Neural progenitor cell (in vitro differentiated cells): ENCODE measurements around the gene CDC42. TPM values are rescaled to one million over a fixed set of nuclear protein-coding genes. Genes with fewer than 3 reads are reported as not detected.

Experiments used
- DNase-seq: peaks from one replicate; pipeline ENCODE4 v3.0.0-alpha.2; 2016; ENCODE audit warnings: low spot score
- H2AFZ ChIP-seq: fragments of 200-600 bp; sonication (generic); replicated peaks from 2 replicates; pipeline ENCODE4 v1.6.1; 2016; ENCODE audit warnings: antibody characterized with exemption
- H3F3A ChIP-seq: fragments of 200-600 bp; sonication (generic); 2 replicates; pipeline ENCODE4 v1.6.1; 2016; ENCODE audit warnings: antibody characterized with exemption, low read depth
- H3K27ac ChIP-seq: fragments of 200-600 bp; sonication (generic); 2 replicates; pipeline ENCODE4 v1.5.1; 2016; ENCODE audit warnings: mild to moderate bottlenecking
- H3K27me3 ChIP-seq: fragments of 200-600 bp; sonication (generic); 2 replicates; pipeline ENCODE4 v1.6.1; 2016; ENCODE audit warnings: mild to moderate bottlenecking, moderate library complexity
- H3K36me3 ChIP-seq: fragments of 200-600 bp; sonication (generic); 2 replicates; pipeline ENCODE4 v1.5.1; 2016
- H3K4me1 ChIP-seq: fragments of 200-600 bp; sonication (generic); 2 replicates; pipeline ENCODE4 v1.6.1; 2016; ENCODE audit warnings: mixed run types
- H3K4me2 ChIP-seq: fragments of 200-600 bp; sonication (generic); 2 replicates; pipeline ENCODE4 v1.6.1; 2016
- H3K4me3 ChIP-seq: fragments of 200-600 bp; sonication (generic); 2 replicates; pipeline ENCODE4 v1.5.1; 2016
- H3K79me2 ChIP-seq: fragments of 200-600 bp; sonication (generic); 2 replicates; pipeline ENCODE4 v1.6.1; 2016; ENCODE audit warnings: low read depth
- H3K9ac ChIP-seq: fragments of 200-600 bp; sonication (generic); 2 replicates; pipeline ENCODE4 v1.6.1; 2016
- H3K9me3 ChIP-seq: fragments of 200-600 bp; sonication (generic); 2 replicates; pipeline ENCODE4 v1.5.1; 2016; ENCODE audit warnings: low read depth
- H4K20me1 ChIP-seq: fragments of 200-600 bp; sonication (generic); 2 replicates; pipeline ENCODE4 v1.6.1; 2016; ENCODE audit warnings: low read depth
- H3K27ac Mint-ChIP-seq: 3 replicates; pipeline ENCODE4 v1.8.0; 2021; ENCODE audit warnings: mixed read lengths
- H3K27me3 Mint-ChIP-seq: 2 replicates; pipeline ENCODE4 v1.8.0; 2022; ENCODE audit warnings: low read depth, mild to moderate bottlenecking, inconsistent platforms, moderate library complexity, mixed read lengths; ENCODE audit not compliant: insufficient read depth
- H3K36me3 Mint-ChIP-seq: 3 replicates; pipeline ENCODE4 v1.8.0; 2021; ENCODE audit warnings: mixed read lengths
- H3K4me1 Mint-ChIP-seq: 3 replicates; pipeline ENCODE4 v1.8.0; 2021; ENCODE audit warnings: mixed read lengths
- H3K4me3 Mint-ChIP-seq: 3 replicates; pipeline ENCODE4 v1.8.0; 2021; ENCODE audit warnings: mild to moderate bottlenecking, moderate library complexity, mixed read lengths
- H3K9me3 Mint-ChIP-seq: 3 replicates; pipeline ENCODE4 v1.8.0; 2020; ENCODE audit warnings: mixed read lengths
- EZH2 ChIP-seq: fragments of 200-600 bp; sonication (generic); IDR thresholded peaks from 2 replicates; pipeline ENCODE4 v1.6.1; 2017; ENCODE audit warnings: antibody characterized with exemption, mild to moderate bottlenecking, moderate library complexity
- EZH2phosphoT487 ChIP-seq: fragments of 200-600 bp; sonication (generic); IDR thresholded peaks from 2 replicates; pipeline ENCODE4 v1.6.1; 2017; ENCODE audit warnings: antibody characterized with exemption
- total RNA-seq: library from RNA; depleted of rRNA; stranded (reverse); fragments of >200 nt; gene quantifications from 2 replicates; pipeline ENCODE4 v1.2.3, GENCODE V29; 2015; ENCODE audit warnings: low replicate concordance
- TF ChIP-seq, protein P1 (sequence below): fragments of 200-600 bp; sonication (generic); IDR thresholded peaks from 2 replicates; pipeline ENCODE4 v1.5.1; 2017; ENCODE audit warnings: antibody characterized with exemption, mild to moderate bottlenecking

CDC42 gene
- total RNA-seq, 1 donor from 2014 or later = 348 TPM

DNA sequence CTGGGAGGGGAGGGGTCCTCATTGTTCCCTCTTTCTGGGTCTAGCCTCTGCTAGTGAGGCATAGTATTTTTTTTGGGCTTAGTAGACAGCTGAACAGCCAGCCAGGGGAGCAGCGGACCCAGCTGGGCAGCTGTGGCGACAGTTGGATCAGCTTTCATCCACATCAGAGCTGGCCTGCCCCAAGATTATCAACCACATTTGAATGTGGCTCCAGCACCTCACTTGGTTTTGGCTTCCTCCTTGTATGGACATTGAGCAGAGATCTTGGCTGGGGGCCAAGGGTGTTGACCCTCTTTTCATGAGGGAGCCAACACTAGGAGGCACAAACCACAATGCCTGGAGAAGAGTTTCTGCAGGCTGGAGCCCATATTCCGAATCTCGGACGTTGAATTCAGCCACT, 65.3 kb downstream of the CDC42 start:
- no peak for TF ChIP-seq EZH2
- TF ChIP-seq, protein P1, sequence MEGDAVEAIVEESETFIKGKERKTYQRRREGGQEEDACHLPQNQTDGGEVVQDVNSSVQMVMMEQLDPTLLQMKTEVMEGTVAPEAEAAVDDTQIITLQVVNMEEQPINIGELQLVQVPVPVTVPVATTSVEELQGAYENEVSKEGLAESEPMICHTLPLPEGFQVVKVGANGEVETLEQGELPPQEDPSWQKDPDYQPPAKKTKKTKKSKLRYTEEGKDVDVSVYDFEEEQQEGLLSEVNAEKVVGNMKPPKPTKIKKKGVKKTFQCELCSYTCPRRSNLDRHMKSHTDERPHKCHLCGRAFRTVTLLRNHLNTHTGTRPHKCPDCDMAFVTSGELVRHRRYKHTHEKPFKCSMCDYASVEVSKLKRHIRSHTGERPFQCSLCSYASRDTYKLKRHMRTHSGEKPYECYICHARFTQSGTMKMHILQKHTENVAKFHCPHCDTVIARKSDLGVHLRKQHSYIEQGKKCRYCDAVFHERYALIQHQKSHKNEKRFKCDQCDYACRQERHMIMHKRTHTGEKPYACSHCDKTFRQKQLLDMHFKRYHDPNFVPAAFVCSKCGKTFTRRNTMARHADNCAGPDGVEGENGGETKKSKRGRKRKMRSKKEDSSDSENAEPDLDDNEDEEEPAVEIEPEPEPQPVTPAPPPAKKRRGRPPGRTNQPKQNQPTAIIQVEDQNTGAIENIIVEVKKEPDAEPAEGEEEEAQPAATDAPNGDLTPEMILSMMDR = no peak
- TF ChIP-seq EZH2phosphoT487 = no peak
- Histone ChIP-seq H4K20me1 (peaks cover 87% of the 10 kb centered on the region), H3K9ac (no peak overlapping the region), H3K9me3 (no peaks in the 10 kb centered on the region), H3K4me1 (peaks cover 38% of the 10 kb centered on the region), H3K79me2 (peaks cover 12% of the 10 kb centered on the region), H3F3A (peaks cover 11% of the 10 kb centered on the region), H3K27me3 (no peaks in the 10 kb centered on the region), H2AFZ (no peak overlapping the region), H3K4me3 (no peak overlapping the region), H3K27ac (no peak overlapping the region), H3K36me3 (no peaks in the 10 kb centered on the region), H3K4me2 (no peak overlapping the region)
- no peak for DNase-seq
- Mint-ChIP-seq H3K9me3 (no peaks in the 10 kb centered on the region), H3K36me3 (peaks cover 18% of the 10 kb centered on the region), H3K4me3 (no peak overlapping the region), H3K4me1 (peaks cover 73% of the 10 kb centered on the region), H3K27ac (peak overlapping the region; percentile 37), H3K27me3 (peaks cover 19% of the 10 kb centered on the region)

DNA sequence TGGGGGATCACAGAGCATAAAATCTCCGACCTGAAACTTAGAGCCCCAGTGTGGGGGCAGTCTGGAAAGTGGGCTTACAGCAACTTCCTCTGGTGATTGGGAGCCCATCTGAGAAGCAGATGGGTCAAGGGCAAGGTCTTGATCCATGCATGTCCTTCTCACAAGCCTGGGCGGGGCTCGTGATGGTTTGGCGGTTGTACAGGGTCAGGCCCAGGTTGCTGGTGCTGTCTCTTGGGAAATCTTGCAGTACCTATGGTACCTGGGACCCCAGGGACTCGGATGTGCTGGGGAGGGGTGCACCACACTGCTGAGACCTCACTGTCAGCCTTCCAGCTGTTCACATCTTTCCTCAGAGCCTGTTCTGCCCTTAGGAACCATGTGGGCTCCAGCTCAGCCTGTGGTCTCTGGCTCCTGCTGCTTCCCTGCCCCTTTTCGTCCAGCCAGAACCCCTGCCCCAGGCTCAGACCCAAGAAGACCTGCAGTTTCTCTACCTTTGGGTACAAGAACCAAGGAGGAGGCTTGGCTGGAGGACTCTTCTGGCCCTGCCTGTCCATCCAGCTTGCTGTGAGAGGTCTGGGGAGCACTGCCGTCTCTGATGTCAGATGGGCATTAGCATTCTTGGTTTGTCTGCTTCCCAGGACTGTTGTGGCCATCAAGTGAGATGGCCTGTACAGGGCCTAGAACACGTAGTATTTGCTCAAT, 65.9 kb downstream of the CDC42 start:
- TF ChIP-seq EZH2 (no peak), EZH2phosphoT487 (no peak)
- TF ChIP-seq, protein P1 = no peak
- Histone ChIP-seq H3K4me3 (no peak overlapping the region), H3F3A (peaks cover 11% of the 10 kb centered on the region), H3K79me2 (peaks cover 12% of the 10 kb centered on the region), H3K9ac (no peak overlapping the region), H3K4me1 (peaks cover 38% of the 10 kb centered on the region), H3K27me3 (no peaks in the 10 kb centered on the region), H3K4me2 (no peak overlapping the region), H3K9me3 (no peaks in the 10 kb centered on the region), H4K20me1 (peaks cover 87% of the 10 kb centered on the region), H3K27ac (no peak overlapping the region), H3K36me3 (no peaks in the 10 kb centered on the region), H2AFZ (no peak overlapping the region)
- Mint-ChIP-seq H3K4me1 (peaks cover 73% of the 10 kb centered on the region), H3K4me3 (no peak overlapping the region), H3K27ac (peak overlapping the region; percentile 37), H3K27me3 (peaks cover 17% of the 10 kb centered on the region), H3K36me3 (peaks cover 16% of the 10 kb centered on the region), H3K9me3 (no peaks in the 10 kb centered on the region)
- DNase-seq = no peak

DNA sequence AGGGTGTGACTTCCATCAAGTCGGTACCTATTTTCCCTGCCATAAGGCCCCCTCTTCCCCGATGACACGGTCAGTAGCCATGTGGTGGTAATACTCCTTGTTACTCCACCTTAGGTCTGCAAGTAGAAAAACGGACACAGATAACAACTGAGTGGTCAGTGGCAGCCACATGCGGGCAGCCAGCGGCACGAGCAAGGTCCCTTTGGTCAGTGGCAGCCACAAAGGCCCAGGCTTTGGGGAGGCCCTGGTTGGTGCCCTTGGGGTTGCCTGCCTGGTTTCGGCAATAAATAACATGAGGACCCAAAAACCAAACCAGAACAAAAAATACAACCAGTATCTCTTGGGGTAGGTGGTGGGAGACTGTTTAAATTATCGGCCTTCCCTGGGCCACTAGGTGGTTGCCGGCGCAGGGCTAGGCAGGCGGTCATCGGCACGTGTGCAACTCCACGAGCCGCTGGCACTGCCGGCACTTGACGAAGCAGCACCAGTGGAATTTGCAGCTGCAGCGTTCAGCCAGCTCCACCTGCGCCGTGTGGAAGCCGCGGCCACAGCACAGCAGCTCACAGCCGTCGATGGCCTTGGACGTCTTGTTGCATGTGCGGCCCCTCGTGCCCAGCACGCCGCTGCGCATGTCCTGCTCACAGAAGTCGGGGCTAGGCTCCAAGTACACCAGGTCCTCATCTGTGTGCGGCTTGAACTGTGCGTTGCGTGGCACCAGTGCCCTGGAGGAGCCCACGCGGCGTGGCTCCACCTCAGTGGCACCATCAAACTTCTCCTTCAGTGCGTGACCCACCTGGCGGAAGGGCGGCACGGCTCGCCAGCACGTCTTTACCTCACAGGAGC, 67.3 kb downstream of the CDC42 start:
- H3K4me2 ChIP-seq = no peak overlapping the region
- no peak for TF ChIP-seq EZH2phosphoT487
- TF ChIP-seq, protein P1 = no peak
- TF ChIP-seq EZH2 = no peak
- H4K20me1 ChIP-seq = peaks cover 77% of the 10 kb centered on the region
- no peak overlapping the region for H3K4me3 Mint-ChIP-seq
- H3K9ac ChIP-seq = no peak overlapping the region
- DNase-seq = no peak
- no peaks in the 10 kb centered on the region for H3K36me3 ChIP-seq
- peaks cover 17% of the 10 kb centered on the region for H3K27me3 Mint-ChIP-seq
- H3K9me3 ChIP-seq = no peaks in the 10 kb centered on the region
- peaks cover 18% of the 10 kb centered on the region for H3K36me3 Mint-ChIP-seq
- no peak overlapping the region for H2AFZ ChIP-seq
- peak overlapping the region; percentile 28 for H3K27ac Mint-ChIP-seq
- peaks cover 2% of the 10 kb centered on the region for H3F3A ChIP-seq
- peaks cover 12% of the 10 kb centered on the region for H3K79me2 ChIP-seq
- no peak overlapping the region for H3K4me3 ChIP-seq
- peaks cover 67% of the 10 kb centered on the region for H3K4me1 Mint-ChIP-seq
- peaks cover 27% of the 10 kb centered on the region for H3K4me1 ChIP-seq
- H3K9me3 Mint-ChIP-seq = no peaks in the 10 kb centered on the region
- no peak overlapping the region for H3K27ac ChIP-seq
- H3K27me3 ChIP-seq = no peaks in the 10 kb centered on the region
